ENCODE data around the gene CUTC. TPM values are rescaled to one million over a fixed set of nuclear protein-coding genes. Genes with fewer than 3 reads are reported as not detected.

CUTC gene
- total RNA-seq, 1 experiment from 2014 or later = 21.6 TPM

DNA sequence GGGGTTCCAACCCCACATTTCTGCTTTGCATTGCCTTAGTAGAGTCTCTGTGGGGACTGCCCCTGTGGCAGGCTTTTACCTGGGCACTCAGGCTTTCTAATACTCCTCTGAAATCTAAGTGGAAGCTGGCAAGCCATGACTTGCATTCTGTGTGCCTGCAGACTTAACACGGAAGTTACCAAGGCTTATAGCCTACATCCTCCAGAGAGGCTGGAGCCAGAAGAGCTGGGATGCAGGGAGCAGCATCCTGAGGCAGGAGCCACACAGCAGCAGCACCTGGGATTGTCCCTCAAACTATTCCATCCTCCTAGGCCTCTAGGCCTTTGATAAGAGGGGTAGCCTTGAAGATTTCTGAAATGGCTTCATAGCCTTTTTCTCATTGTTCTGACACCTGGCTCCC lies 28.3 kb downstream of the CUTC start:
- no peaks in the 10 kb centered on the region for H3K27me3 ChIP-seq (ENCODE audit: insufficient read depth, low read length)
- no peak overlapping the region for H4K91ac ChIP-seq (ENCODE audit: insufficient read length, low read depth, low read length)
- no peak overlapping the region for H4K5ac ChIP-seq (ENCODE audit: insufficient read length, low read depth, low read length)
- Mint-ChIP-seq H3K27me3 (ENCODE audit: low read depth) (no peaks in the 10 kb centered on the region), H3K4me1 (no peaks in the 10 kb centered on the region), H3K36me3 (ENCODE audit: insufficient read depth in 1 of 3, low read depth in 3 of 3) (peaks cover 7 to 45% (median 35%) of the 10 kb centered on the region in 3 experiments; a peak in 6 of 7 replicates), H3K9me3 (no peaks in the 10 kb centered on the region), H3K4me3 (no peak overlapping the region), H3K27ac (peak overlapping the region in 2 of 3 experiments; percentile 25 to 78; a peak in 2 of 7 replicates)
- no peaks in the 10 kb centered on the region for H3K4me1 ChIP-seq (ENCODE audit: insufficient read depth, low read length)
- H2AFZ ChIP-seq (ENCODE audit: low read length) = no peak overlapping the region
- no peak overlapping the region for H3T11ph ChIP-seq (ENCODE audit: low read length)
- no peak overlapping the region for H3K14ac ChIP-seq (ENCODE audit: insufficient read depth, low read length)
- TF ChIP-seq, protein P1, sequence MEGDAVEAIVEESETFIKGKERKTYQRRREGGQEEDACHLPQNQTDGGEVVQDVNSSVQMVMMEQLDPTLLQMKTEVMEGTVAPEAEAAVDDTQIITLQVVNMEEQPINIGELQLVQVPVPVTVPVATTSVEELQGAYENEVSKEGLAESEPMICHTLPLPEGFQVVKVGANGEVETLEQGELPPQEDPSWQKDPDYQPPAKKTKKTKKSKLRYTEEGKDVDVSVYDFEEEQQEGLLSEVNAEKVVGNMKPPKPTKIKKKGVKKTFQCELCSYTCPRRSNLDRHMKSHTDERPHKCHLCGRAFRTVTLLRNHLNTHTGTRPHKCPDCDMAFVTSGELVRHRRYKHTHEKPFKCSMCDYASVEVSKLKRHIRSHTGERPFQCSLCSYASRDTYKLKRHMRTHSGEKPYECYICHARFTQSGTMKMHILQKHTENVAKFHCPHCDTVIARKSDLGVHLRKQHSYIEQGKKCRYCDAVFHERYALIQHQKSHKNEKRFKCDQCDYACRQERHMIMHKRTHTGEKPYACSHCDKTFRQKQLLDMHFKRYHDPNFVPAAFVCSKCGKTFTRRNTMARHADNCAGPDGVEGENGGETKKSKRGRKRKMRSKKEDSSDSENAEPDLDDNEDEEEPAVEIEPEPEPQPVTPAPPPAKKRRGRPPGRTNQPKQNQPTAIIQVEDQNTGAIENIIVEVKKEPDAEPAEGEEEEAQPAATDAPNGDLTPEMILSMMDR (conservative IDR thresholded peaks at IDR 0.05) = no peak
- no peak overlapping the region for H2AK5ac ChIP-seq (ENCODE audit: insufficient read length, low read length)
- H3K23me2 ChIP-seq (ENCODE audit: insufficient read length, low read depth, low read length, poor library complexity, severe bottlenecking) = no peaks in the 10 kb centered on the region
- H2BK120ac ChIP-seq (ENCODE audit: low read depth, low read length, poor library complexity, severe bottlenecking) = no peak overlapping the region
- no peak overlapping the region for H3K4ac ChIP-seq (ENCODE audit: low read depth, low read length)
- H4K8ac ChIP-seq (replicated peaks; ENCODE audit: insufficient read length, low read depth, low read length) = no peak overlapping the region
- H2BK15ac ChIP-seq (ENCODE audit: low read depth, low read length) = no peak overlapping the region
- no peak overlapping the region for H3K4me2 ChIP-seq (ENCODE audit: insufficient read depth, insufficient read length, low read length)
- no peak overlapping the region for H2BK12ac ChIP-seq (ENCODE audit: insufficient read length, low read depth, low read length)
- no peak overlapping the region for H2BK20ac ChIP-seq (ENCODE audit: low read depth, low read length, poor library complexity, severe bottlenecking)
- H3K79me2 ChIP-seq (ENCODE audit: insufficient read depth, low read length) = no peaks in the 10 kb centered on the region
- no peak overlapping the region for H3K23ac ChIP-seq (ENCODE audit: insufficient read length, low read depth, low read length)
- H4K20me1 ChIP-seq (ENCODE audit: control insufficient read depth, insufficient read depth, insufficient read length) = no peaks in the 10 kb centered on the region
- H3K18ac ChIP-seq (ENCODE audit: insufficient read length, low read depth, low read length) = no peak overlapping the region
- no peak overlapping the region for H3K9ac ChIP-seq (ENCODE audit: extremely low read depth, insufficient read length, low read length)
- H3K79me1 ChIP-seq (ENCODE audit: insufficient read depth, low read depth, low read length, poor library complexity, severe bottlenecking) = no peaks in the 10 kb centered on the region
- no peak overlapping the region for H3K56ac ChIP-seq (ENCODE audit: insufficient read length, low read depth, low read length)
- no peak for DNase-seq
- no CpG with 5 or more reads among the region's 1 CpG for WGBS (ENCODE audit: extremely low coverage, insufficient read length, low lambda C conversion rate)
- H2BK5ac ChIP-seq (ENCODE audit: insufficient read length, low read length) = no peak overlapping the region
- H3K9me3 ChIP-seq (ENCODE audit: control insufficient read depth, low read depth, low read length) = no peaks in the 10 kb centered on the region
- no peak overlapping the region for H3K27ac ChIP-seq (ENCODE audit: insufficient read length, low read depth, low read length)

Data from H9 (cell line).